Measurements from ENCODE around the gene PTOV1. TPM values are rescaled to one million over a fixed set of nuclear protein-coding genes. Genes with fewer than 3 reads are reported as not detected.
A peak's percentile ranks its signal among the peaks of the same experiment; 100 is the strongest.

The PTOV1 gene
- total RNA-seq, 1 experiment from 2014 or later: 331 TPM

DNA sequence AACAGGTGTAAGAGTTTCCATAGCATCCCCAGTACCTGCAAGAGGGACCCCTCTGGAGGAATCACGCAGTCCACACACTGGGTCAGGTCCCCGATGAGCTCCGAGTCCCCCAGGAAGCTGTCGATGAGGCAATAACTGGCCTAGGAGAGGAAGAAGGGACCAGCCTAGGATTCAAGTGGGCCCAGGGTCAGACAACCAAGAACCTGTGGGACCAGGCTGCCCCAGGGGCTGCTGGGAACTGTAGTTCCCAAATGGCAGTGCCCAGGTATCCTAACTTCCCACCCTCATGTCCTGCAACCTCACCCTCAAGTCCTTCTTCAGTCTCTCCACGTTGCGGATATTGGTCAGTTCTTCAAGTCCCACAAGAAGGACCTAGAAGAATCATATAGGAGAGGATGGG, 39.6 kb upstream of the PTOV1 start:
- Histone ChIP-seq H3K4me1 (ENCODE audit: insufficient read depth, low read length, poor library complexity, severe bottlenecking) (peaks cover 20% of the 10 kb centered on the region), H3K9me3 (ENCODE audit: low read depth, low read length, poor library complexity, severe bottlenecking) (no peaks in the 10 kb centered on the region), H3K27me3 (replicated peaks; ENCODE audit: insufficient read depth, low read depth, low read length, poor library complexity) (no peaks in the 10 kb centered on the region), H3K36me3 (ENCODE audit: insufficient read depth, low read length, poor library complexity, severe bottlenecking) (peaks cover 9% of the 10 kb centered on the region), H3K4me3 (ENCODE audit: low read depth, low read length, poor library complexity, severe bottlenecking) (no peak overlapping the region), H3K27ac (ENCODE audit: low read depth, low read length, poor library complexity, severe bottlenecking) (no peak overlapping the region)
- DNase-seq (ENCODE audit: low spot score): no peak
- no peak for TF ChIP-seq EZH2 (IDR thresholded peaks at IDR 0.05; ENCODE audit: borderline replicate concordance, low read depth, low read length, poor library complexity, severe bottlenecking)
- TF ChIP-seq, protein P1, sequence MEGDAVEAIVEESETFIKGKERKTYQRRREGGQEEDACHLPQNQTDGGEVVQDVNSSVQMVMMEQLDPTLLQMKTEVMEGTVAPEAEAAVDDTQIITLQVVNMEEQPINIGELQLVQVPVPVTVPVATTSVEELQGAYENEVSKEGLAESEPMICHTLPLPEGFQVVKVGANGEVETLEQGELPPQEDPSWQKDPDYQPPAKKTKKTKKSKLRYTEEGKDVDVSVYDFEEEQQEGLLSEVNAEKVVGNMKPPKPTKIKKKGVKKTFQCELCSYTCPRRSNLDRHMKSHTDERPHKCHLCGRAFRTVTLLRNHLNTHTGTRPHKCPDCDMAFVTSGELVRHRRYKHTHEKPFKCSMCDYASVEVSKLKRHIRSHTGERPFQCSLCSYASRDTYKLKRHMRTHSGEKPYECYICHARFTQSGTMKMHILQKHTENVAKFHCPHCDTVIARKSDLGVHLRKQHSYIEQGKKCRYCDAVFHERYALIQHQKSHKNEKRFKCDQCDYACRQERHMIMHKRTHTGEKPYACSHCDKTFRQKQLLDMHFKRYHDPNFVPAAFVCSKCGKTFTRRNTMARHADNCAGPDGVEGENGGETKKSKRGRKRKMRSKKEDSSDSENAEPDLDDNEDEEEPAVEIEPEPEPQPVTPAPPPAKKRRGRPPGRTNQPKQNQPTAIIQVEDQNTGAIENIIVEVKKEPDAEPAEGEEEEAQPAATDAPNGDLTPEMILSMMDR (conservative IDR thresholded peaks at IDR 0.05; ENCODE audit: low read depth, low read length): no peak
- CTCF ChIA-PET: no interaction called here
- POLR2A ChIA-PET (ENCODE audit: low non-redundant PET): no interaction called here
- BruUV-seq (replicated peaks): no TSS peak
- intact Hi-C loops (cut with micrococcal nuclease; ENCODE audit: unreplicated experiment): loop anchor here (5.0 kb wide), 1 partner anchor 219 kb away; the partner anchor contains the start of gene PRR12

DNA sequence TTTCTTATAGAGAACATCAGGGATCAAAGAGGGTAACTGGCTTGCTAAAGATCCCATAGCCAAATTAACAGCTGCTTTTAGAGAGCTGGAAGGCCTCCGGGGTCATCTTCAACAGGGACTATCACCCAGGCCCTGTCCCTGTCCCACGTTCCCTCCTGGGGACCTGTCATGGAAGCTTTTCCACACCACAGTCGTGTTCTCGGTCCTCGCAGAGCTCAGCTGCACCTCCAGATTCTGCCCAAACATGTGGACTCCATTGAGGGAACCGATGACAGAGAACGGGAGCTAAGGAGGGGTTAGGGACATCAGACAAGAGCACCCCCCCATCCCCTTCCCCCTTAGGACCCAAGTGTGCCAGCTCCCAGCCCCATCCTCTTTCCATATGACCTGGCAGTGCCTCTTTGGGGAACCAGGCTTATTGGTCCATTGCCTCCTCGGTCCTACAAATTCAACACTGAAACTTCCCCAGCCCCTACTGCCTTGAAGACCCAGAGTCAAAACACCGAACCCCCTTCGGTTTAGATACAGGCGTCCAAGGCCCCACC, 38.4 kb upstream of the PTOV1 start:
- POLR2A ChIA-PET (ENCODE audit: low non-redundant PET): interaction anchor here (0.7 kb wide), 1 partner anchor 247 kb away, joined by 3 read pairs; no protein-coding TSS in a partner anchor
- Histone ChIP-seq H3K4me1 (ENCODE audit: insufficient read depth, low read length, poor library complexity, severe bottlenecking) (peaks cover 26% of the 10 kb centered on the region), H3K27ac (ENCODE audit: low read depth, low read length, poor library complexity, severe bottlenecking) (peak overlapping the region; percentile 89), H3K9me3 (ENCODE audit: low read depth, low read length, poor library complexity, severe bottlenecking) (no peaks in the 10 kb centered on the region), H3K4me3 (ENCODE audit: low read depth, low read length, poor library complexity, severe bottlenecking) (peak overlapping the region; percentile 63), H3K36me3 (ENCODE audit: insufficient read depth, low read length, poor library complexity, severe bottlenecking) (no peaks in the 10 kb centered on the region), H3K27me3 (replicated peaks; ENCODE audit: insufficient read depth, low read depth, low read length, poor library complexity) (no peaks in the 10 kb centered on the region)
- intact Hi-C loops (cut with micrococcal nuclease; ENCODE audit: unreplicated experiment): loop anchor here (2.0 to 5.0 kb wide), 2 partner anchors 38 to 220 kb away; partner anchors contain the start of genes PRR12 and PTOV1
- no peak for TF ChIP-seq EZH2 (IDR thresholded peaks at IDR 0.05; ENCODE audit: borderline replicate concordance, low read depth, low read length, poor library complexity, severe bottlenecking)
- TF ChIP-seq, protein P1 (conservative IDR thresholded peaks at IDR 0.05; ENCODE audit: low read depth, low read length): no peak
- CTCF ChIA-PET: interaction anchor here (0.6 to 1.0 kb wide), 2 partner anchors 38 to 292 kb away, joined by 3 to 5 read pairs; no protein-coding TSS in a partner anchor
- no peak for DNase-seq (ENCODE audit: low spot score)
- TSS peak; percentile 79 for BruUV-seq (replicated peaks)

DNA sequence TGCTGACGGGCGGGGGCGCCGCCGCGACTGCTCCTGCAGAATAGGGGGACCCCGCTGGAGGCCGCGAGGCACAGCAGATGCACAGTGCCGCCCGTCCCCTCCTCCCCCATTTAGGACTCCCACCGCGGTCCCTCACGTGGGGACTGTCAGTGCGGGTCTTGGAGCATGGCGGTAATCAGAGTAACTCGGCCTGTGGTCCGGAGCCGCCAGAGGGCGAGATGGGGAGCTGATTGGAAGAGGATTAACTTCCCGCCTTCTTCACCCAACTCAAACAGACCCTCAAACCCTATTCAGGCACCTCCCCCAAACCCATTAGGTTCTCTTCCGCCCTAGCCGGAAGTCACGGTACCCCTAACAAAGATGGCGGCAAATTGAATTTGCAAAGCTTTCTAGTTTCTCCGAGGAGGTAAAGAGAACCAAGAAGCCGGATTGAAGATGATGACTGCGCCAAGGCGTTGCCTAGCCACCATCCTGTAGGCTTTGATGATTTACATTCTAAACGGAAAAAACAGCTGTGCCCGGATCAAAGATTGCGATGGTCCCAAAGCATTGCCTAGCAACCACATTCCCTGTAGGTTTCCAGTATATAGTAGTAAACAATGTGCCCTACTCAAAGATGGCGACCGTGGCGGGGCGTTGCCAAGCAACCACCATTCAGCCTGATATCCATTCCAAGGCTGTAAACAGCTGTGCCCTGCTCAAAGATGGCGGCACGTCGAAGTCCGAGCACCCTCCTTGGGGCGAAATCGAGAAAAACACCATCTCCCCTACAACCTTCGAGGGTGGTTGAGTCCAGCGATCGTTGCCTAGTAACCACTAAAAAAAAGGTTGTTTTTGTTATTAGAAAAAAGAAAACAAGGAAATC, 37.7 kb upstream of the PTOV1 start, which contains the start of gene FUZ:
FUZ (minus strand) TSS at position 296 of the 865 bp plus-strand sequence; CDS start at position 110, 186 bp downstream.
- Histone ChIP-seq H3K36me3 (ENCODE audit: insufficient read depth, low read length, poor library complexity, severe bottlenecking) (no peaks in the 10 kb centered on the region), H3K27ac (ENCODE audit: low read depth, low read length, poor library complexity, severe bottlenecking) (peak within 1 kb of the TSS; percentile 89), H3K9me3 (ENCODE audit: low read depth, low read length, poor library complexity, severe bottlenecking) (no peaks in the 10 kb centered on the region), H3K4me3 (ENCODE audit: low read depth, low read length, poor library complexity, severe bottlenecking) (peak within 1 kb of the TSS; percentile 63), H3K4me1 (ENCODE audit: insufficient read depth, low read length, poor library complexity, severe bottlenecking) (peaks cover 26% of the 10 kb centered on the region), H3K27me3 (replicated peaks; ENCODE audit: insufficient read depth, low read depth, low read length, poor library complexity) (no peaks in the 10 kb centered on the region)
- ChIA-PET CTCF (interaction anchor here (0.6 to 1.0 kb wide), 3 partner anchors 37 to 293 kb away, joined by 3 to 5 read pairs (median 3); no protein-coding TSS in a partner anchor), POLR2A (ENCODE audit: low non-redundant PET) (interaction anchor here (0.7 kb wide), 1 partner anchor 248 kb away, joined by 3 read pairs; no protein-coding TSS in a partner anchor)
- BruUV-seq (replicated peaks): no TSS peak
- TF ChIP-seq EZH2 (IDR thresholded peaks at IDR 0.05; ENCODE audit: borderline replicate concordance, low read depth, low read length, poor library complexity, severe bottlenecking): no peak
- TF ChIP-seq, protein P1 (conservative IDR thresholded peaks at IDR 0.05; ENCODE audit: low read depth, low read length): peak; percentile 64
- DNase-seq (ENCODE audit: low spot score): peak; percentile 99
- intact Hi-C loops (cut with micrococcal nuclease; ENCODE audit: unreplicated experiment): loop anchor here (2.0 to 5.0 kb wide), 2 partner anchors 38 to 221 kb away; partner anchors contain the start of genes PRR12 and PTOV1
